Left renal cortex interstitium (tissue), 4 donors: ENCODE data around the gene NSFL1C. TPM values are rescaled to one million over a fixed set of nuclear protein-coding genes. Genes with fewer than 3 reads are reported as not detected.
A peak's percentile ranks its signal among the peaks of the same experiment; 100 is the strongest.

Source experiments
- DNase-seq, 4 donors: peaks; one replicate each; pipeline ENCODE4 v3.0.0-alpha.2; 2013; ENCODE audit warnings: low read depth in 4 of 4, low spot score in 2 of 4, missing footprints in 1 of 4
- polyA plus RNA-seq, 4 donors: library from polyadenylated mRNA; unstranded; fragments of 120-200 nt; gene quantifications; one replicate each; pipeline ENCODE4 v1.2.1, GENCODE V29; 2013; ENCODE audit not compliant: insufficient read length in 4 of 4

The NSFL1C gene
- polyA plus RNA-seq, 4 donors, result 99.0 to 111 (median 102) TPM

GRCh38 chr20:1486566-1486965 is 19.9 kb upstream of the NSFL1C start:
- no peak for DNase-seq

DNA sequence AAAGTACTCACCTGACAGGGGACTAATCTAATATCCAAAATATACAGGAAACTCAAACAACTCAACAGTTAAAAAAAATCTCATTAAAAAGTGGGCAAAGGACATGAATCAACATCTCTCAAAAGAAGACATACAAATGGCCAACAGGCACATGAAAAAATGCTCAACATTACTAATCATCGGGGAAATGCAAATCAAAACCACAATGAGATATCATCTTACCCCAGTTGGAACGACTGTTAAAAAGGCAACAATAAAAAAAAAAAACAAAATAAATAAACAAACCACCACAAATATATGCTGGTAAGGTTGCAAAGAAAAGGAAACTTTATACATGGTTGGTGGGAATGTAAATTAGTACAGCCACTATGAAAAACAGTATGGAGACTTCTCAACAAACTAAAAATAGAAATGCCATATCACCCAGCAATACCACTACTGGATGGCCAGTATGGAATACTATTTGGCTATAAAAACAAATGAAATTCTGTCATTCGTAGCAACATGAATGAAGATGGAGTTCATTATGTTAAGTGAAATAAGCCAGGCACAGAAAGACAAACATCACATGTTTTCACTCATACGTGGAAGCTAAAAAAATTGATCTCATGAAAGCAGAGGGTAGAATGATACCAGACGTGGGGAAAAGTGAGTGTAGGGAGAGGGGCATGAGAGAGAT is 17.9 kb upstream of the NSFL1C start:
- no peak for DNase-seq

GRCh38 chr20:1479831-1480595 is 13.4 kb upstream of the NSFL1C start:
- DNase-seq, result no peak

- DNase-seq, result no peak
Measured at GRCh38 chr20:1478566-1478965, 11.9 kb upstream of the NSFL1C start.

DNA sequence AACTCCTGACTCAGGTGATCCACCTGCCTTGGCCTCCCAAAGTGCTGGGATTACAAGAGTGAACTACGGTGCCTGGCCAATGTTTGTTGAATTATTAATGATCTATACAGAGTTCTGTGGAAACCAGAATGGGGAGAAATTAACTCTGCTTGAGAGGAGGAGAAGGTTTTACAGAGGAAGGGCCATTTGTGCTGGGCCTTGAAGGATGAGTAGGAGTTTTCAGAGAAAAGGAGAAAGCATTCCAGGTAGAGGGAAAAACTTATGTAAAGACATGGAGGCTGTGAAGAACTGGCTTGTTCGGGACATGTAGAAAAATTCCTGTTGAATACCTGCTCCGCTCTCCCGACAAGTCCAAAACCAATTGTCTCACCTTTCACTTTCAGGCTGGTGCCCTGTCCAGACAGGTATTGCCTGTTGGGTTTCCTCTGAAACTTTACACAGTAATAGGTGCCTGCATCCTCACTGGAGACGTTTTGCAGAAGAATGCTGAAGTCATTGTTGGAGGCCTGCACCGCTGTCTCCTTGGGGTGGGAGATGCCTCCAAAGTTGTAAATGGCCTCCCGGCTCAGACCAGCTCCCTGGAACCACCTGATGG is 11.3 kb upstream of the NSFL1C start:
- DNase-seq, result no peak

DNA sequence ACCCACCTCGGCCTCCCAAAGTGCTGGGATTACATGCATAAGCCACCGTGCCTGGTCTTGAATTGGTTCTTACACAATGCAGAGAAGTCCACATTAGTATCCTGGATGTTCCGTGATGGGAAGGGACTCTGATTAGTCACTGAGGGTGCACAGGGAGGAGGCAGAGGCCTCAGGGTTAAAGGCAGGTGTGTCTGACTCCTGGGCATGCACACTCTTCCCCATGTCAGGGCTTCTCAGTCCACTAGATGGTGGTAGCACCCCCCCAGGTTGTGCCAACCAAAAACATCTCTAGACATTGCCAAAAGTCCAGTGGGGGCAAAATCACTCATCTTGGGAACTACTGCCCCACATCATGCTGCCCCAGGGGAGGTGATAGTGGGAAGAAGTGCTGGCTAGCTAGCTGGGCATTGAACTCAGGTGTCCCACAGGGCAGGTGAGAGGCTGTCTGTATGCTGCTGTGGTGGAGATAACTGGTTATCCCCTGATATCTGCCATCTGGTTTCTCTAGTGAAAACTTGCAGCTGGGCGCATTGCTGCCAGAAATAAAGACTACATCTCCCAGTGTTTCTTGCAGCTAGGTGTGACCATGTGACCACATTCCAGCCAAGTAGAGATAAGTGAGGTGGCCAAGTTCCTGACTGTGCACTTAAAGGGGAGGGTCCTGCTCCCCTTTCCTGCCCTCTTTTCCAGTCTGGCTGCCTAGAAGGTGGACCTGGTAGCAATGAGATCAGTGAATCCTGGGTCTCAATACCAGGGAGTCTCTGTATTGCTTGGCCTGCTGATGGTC is 8.4 kb upstream of the NSFL1C start:
- no peak for DNase-seq

DNA sequence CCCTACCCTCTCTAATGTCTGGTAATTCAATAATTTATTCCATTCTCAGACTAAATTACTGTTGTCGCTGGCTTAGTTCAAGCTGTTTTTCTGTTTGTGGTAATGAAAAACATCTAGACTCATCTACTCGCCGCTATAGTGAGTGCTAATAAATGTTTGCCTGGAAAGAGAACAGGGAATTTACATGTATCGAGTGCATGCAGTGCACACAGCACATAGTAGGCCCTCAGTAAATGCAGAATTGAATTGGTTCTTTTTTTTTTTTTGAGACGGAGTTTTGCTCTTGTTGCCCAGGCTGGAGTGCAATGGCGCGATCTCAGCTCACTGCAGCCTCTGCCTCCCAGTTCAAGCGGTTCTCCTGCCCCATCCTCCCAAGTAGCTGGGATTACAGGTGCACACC is 7.7 kb upstream of the NSFL1C start:
- DNase-seq, result no peak

GRCh38 chr20:1473246-1474220 is 6.9 kb upstream of the NSFL1C start:
- no peak for DNase-seq

DNA sequence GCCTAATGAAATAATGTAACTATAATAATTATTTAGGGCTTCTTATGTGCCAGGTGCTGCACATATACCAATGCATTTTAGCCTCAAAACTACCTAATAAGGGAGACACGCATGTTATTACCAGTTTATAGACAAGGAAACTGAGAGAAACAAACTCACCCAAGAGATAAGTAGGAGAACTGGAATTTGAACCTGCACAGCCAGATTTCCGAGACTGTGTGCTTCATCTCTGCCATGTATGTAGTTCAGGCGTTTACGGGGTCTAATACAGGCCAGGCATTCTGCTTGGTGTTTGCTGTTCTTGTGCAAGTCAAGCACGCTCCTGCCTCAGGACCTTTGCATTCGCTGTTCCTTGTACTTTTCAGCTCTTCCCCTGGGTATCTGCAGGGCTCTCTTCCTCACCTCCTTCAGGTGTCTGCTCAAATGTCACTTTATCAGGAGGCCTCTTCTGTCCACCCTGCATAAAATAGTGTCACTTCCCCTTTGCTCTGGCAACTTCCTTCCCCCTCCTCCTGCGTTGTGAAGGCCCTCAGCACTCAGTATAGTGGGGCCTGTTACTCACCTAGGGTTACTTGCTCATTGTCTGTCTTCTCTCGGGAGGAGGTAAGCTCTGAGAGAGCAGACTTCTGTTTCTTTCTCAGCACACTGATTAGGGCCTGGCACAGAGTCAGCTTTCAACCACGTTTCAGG is 6.1 kb upstream of the NSFL1C start:
- DNase-seq, result no peak

DNA sequence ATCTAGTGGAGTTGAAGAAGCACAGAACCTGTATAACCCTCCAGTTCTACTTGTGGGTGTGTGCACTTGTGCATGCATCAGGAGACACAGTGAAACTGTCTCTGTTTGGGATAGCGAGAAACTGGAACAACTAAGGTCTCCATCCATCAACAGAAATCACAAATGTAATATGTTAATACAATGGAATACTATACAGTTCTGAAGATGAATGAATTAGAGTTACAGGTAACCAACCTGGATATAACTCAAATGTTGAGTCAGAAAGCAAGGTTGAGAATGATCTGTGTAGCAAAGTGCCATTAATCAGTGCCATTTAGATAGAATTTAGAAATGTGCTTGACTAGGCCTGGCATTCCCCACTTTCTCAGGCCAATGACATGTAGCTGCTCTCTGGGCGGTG is 4.6 kb upstream of the NSFL1C start:
- DNase-seq, result no peak

DNA sequence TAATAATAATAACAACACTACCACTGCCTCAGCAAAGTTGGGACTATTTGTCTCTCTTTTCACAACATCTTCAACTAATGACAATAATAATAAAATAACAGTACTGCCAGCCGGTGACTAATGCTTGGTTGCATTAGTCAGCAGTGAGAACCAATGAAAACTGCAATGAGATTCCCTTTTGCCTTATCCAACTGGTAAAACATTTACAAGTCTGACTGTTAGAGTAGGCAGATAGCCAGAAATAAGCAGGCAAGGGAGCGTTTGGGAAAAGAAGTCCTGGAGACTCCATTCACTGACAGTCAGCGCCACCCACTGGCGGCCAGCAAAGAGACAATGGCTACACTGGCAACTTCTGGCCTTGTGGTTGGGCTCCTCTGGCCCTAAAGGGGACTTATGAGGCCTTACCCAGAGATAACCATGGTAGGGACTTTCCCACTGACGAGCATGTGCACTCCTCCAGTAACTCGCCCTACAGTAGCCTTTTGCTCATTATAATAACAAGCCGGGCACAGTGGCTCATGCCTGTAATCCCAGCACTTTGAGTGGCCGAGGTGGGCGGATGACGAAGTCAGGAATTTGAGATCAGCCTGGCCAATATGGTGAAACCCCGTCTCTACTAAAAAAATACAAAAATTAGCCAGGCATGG is 3.4 kb upstream of the NSFL1C start:
- peak in 2 of 4 donors; percentile 38 to 77 for DNase-seq

DNA sequence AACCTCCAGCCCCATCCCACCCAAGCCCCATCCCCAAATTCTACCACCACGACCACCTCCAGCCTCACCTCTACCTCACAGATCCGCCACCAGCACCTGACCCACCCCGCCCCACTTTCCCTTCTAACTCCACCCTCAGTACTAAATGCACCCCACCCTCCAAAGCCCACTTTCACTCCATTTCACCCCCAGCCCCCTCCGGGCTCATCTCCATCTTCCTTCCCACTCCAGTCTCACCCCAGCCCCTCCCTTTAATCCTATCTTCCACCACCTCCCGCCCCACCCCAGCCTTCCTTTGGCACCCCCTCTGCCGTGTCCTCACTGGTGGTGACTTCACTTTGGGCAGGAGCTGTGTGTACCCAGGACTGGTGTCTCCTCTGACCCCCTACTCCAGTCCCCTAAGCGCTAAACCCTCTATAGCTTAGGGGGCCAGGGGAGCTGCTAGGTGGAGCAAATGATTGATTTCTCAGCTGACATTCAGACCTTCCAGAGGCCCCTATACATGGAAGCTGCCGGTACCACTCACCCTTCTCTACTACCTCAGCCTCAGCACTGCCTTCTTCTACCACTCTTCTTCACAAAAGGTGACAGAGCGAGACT is 2.8 kb upstream of the NSFL1C start:
- DNase-seq, result no peak

DNA sequence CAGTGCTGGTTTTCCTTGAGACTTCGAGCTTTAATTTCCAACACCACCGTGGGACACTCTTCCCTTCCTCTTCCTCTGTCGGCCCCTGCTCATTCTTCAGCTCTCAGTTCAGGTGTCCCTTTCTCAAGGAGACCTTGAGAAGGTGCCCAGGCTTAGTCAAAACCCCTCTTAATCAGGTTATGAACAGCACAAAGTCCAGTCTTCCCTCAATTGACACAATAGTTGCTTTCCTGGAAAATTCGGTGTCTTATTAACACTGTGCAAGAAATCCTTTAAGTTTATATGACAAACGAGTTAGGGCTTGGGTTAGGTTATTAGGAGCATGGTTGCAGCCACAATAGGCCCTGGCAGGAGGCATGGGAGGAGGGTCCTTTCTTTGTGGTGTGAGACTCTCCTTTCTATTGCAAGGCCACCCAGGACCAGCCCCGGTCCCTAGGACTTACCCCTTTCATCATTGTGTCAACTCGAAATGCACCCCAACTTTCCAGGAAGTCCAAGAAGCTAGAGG is 1.5 kb upstream of the NSFL1C start:
- DNase-seq, result no peak

GRCh38 chr20:1467355-1468116 is 887 bp upstream of the NSFL1C start:
- DNase-seq, result no peak

DNA sequence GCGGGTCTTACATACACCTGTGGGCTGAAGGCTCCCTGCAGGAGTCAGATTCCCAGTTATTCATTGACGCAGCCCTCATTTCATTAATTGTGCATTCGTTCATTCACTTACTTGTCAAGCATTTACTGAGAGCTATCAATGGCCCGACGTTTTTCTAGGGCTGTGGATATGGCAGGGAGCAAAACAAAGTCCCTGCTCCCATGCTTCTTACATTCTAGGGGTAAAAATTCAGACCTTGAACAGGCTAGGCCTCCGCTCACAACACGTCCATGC is 369 bp upstream of the NSFL1C start:
- no peak for DNase-seq

GRCh38 chr20:1465470-1466210 is 1.0 kb downstream of the NSFL1C start:
- DNase-seq, result no peak

DNA sequence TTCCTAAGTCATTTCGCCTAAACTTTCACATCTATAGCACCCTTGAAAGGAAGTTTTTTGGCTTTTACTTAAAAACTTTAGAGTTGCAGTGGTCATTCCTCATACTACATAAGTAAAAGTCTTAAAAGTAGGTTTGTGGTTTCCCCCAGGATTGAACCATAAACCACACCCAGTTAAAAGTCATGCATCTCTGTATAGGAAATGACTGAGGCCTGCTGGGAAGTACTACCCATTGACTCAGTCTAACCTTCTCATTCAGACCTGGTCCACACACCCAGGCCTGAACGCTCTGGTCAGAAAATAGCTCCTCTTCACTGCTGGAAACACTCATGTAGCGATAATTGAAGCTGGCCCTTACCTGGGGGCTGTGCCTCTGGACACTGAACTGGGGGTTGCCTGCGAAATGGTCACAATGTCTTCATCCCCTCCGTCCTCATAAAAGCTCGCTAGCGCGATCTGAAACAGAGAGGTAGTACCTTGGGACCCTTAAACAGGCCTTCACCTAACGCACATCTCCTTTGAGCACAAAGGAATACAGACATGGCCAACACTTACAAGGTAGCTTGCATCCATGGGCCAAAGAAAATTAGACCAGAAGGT is 2.6 kb downstream of the NSFL1C start:
- DNase-seq, result no peak
